ENCODE measurements around the gene PRELID1.

- TF ChIP-seq CTCF (IDR thresholded peaks at IDR 0.05), result no peak
- TF ChIP-seq ZFX (IDR thresholded peaks at IDR 0.05; ENCODE audit: borderline replicate concordance), result no peak
These were observed 31.4 kb downstream of the PRELID1 start for GRCh38 chr5:177334781-177335700.

All from 22Rv1 (cell line).